Measurements from ENCODE around the gene KBTBD4.

The KBTBD4 gene

DNA sequence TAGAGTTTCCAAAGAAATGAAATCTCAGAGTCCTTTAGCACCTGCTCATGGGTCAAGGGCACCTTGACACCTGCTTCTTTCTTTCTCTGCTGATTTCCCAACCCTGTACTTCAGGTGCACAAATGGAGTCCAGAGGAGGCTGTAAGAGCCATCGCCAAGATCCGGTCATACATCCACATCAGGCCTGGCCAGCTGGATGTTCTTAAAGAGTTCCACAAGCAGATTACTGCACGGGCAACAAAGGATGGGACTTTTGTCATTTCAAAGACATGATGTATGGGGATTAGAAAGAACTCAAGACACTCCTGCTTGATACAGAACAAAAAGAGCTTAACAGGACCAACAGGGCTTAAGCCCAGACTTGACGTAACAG lies 7.4 kb downstream of the KBTBD4 start:
- H3K4me3 ChIP-seq (ENCODE audit: low read depth, low read length): no peak overlapping the region
- DNase-seq (ENCODE audit: low read depth): no peak
- no peak for TF ChIP-seq CTCF (IDR thresholded peaks at IDR 0.05; ENCODE audit: low read depth, low read length)
- no peak for TF ChIP-seq POLR2A (IDR thresholded peaks at IDR 0.05; ENCODE audit: extremely low read depth, insufficient read length)
- TF ChIP-seq MAX (IDR thresholded peaks at IDR 0.05; ENCODE audit: low read depth, low read length): no peak
- no peak for TF ChIP-seq MYC (IDR thresholded peaks at IDR 0.05; ENCODE audit: low read depth, low read length)

- no peak for DNase-seq (ENCODE audit: low read depth)
- no peak overlapping the region for H3K4me3 ChIP-seq (ENCODE audit: low read depth, low read length)
- TF ChIP-seq POLR2A (IDR thresholded peaks at IDR 0.05; ENCODE audit: extremely low read depth, insufficient read length) (no peak), CTCF (IDR thresholded peaks at IDR 0.05; ENCODE audit: low read depth, low read length) (no peak), MYC (IDR thresholded peaks at IDR 0.05; ENCODE audit: low read depth, low read length) (no peak), MAX (IDR thresholded peaks at IDR 0.05; ENCODE audit: low read depth, low read length) (no peak)
Measured at GRCh38 chr11:47570651-47571356, 8.0 kb downstream of the KBTBD4 start.

DNA sequence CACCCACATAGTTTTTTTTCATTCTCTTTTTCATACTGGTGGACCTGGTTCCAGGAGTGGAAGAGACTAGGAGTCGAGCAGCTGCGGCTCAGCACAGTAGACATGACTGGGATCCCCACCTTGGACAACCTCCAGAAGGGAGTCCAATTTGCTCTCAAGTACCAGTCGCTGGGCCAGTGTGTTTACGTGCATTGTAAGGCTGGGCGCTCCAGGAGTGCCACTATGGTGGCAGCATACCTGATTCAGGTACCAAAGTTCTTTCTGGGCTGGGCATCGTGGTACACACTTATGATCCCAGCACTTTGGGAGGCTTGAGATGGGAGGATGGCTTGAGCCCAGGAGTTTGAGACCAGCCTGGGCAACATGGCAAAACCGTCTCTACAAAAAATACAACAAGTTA lies 9.1 kb downstream of the KBTBD4 start:
- DNase-seq (ENCODE audit: low read depth): no peak
- TF ChIP-seq MAX (IDR thresholded peaks at IDR 0.05; ENCODE audit: low read depth, low read length) (no peak), MYC (IDR thresholded peaks at IDR 0.05; ENCODE audit: low read depth, low read length) (no peak), CTCF (IDR thresholded peaks at IDR 0.05; ENCODE audit: low read depth, low read length) (no peak), POLR2A (IDR thresholded peaks at IDR 0.05; ENCODE audit: extremely low read depth, insufficient read length) (no peak)
- H3K4me3 ChIP-seq (ENCODE audit: low read depth, low read length): no peak overlapping the region

GRCh38 chr11:47566149-47566698 lies 12.5 kb downstream of the KBTBD4 start:
- DNase-seq (ENCODE audit: low read depth): peak; percentile 46
- TF ChIP-seq CTCF (IDR thresholded peaks at IDR 0.05; ENCODE audit: low read depth, low read length) (no peak), POLR2A (IDR thresholded peaks at IDR 0.05; ENCODE audit: extremely low read depth, insufficient read length) (no peak), MAX (IDR thresholded peaks at IDR 0.05; ENCODE audit: low read depth, low read length) (no peak), MYC (IDR thresholded peaks at IDR 0.05; ENCODE audit: low read depth, low read length) (no peak)
- peak overlapping the region; percentile 88 for H3K4me3 ChIP-seq (ENCODE audit: low read depth, low read length)

GRCh38 chr11:47565340-47566148 lies 13.2 kb downstream of the KBTBD4 start, which contains the start of gene PTPMT1:
TSS of gene PTPMT1 (plus strand) at chr11:47565599. CDS start at chr11:47565623, 24 bp downstream.
- H3K4me3 ChIP-seq (ENCODE audit: low read depth, low read length): peak within 1 kb of the TSS; percentile 88
- TF ChIP-seq MAX (IDR thresholded peaks at IDR 0.05; ENCODE audit: low read depth, low read length) (peak; percentile 72), CTCF (IDR thresholded peaks at IDR 0.05; ENCODE audit: low read depth, low read length) (no peak), POLR2A (IDR thresholded peaks at IDR 0.05; ENCODE audit: extremely low read depth, insufficient read length) (peak; percentile 84), MYC (IDR thresholded peaks at IDR 0.05; ENCODE audit: low read depth, low read length) (peak; percentile 74)
- peak; percentile 90 for DNase-seq (ENCODE audit: low read depth)
